Gastroesophageal sphincter (tissue), 4 donors: ENCODE results near the gene IL10RA. TPM values are rescaled to one million over a fixed set of nuclear protein-coding genes. Genes with fewer than 3 reads are reported as not detected.

Experiments used
- ATAC-seq: fragments of 150-250 bp; one replicate; pipeline ENCODE4 v1.9.1; 2016; ENCODE audit warnings: mild to moderate bottlenecking, moderate library complexity
- H3K27ac ChIP-seq, 4 donors: fragments of 200-600 bp; sonication (generic) in 3 of 4; 1 replicate in 3 of 4; 2 replicates in 1 of 4; pipeline ENCODE4 v1.5.1; 2016 to 2019
- H3K27me3 ChIP-seq: fragments of 200-600 bp; sonication (generic); one replicate; pipeline ENCODE4 v1.5.1; 2019
- H3K36me3 ChIP-seq, 2 donors: fragments of 200-600 bp; sonication (generic); one replicate each; pipeline ENCODE4 v1.5.1; 2019; ENCODE audit warnings: control low read depth in 1 of 2
- H3K4me1 ChIP-seq, 3 donors: fragments of 200-600 bp; sonication (generic); 1 replicate in 2 of 3; 2 replicates in 1 of 3; pipeline ENCODE4 v1.5.1; 2016 to 2019; ENCODE audit warnings: control low read depth in 2 of 3
- H3K4me3 ChIP-seq, 2 donors: fragments of 200-600 bp; sonication (generic); one replicate each; pipeline ENCODE4 v1.5.1; 2019; ENCODE audit warnings: mild to moderate bottlenecking in 1 of 2, moderate library complexity in 1 of 2
- H3K9me3 ChIP-seq, 3 donors: fragments of 200-600 bp; sonication (generic); one replicate each; pipeline ENCODE4 v1.5.1; 2017 to 2019; ENCODE audit warnings: control low read depth in 2 of 3
- EP300 ChIP-seq: sonication (generic); formaldehyde crosslinking; IDR thresholded peaks from one replicate; pipeline ENCODE4 v1.6.1; 2017; ENCODE audit warnings: antibody characterized with exemption, mild to moderate bottlenecking
- POLR2A ChIP-seq, 2 donors: fragments of 450-650 bp; IDR thresholded peaks; one replicate each; pipeline ENCODE4 v1.6.1; 2017; ENCODE audit warnings: antibody characterized with exemption in 2 of 2, mild to moderate bottlenecking in 2 of 2, moderate library complexity in 1 of 2
- POLR2AphosphoS5 ChIP-seq: sonication (generic); formaldehyde crosslinking; IDR thresholded peaks from one replicate; pipeline ENCODE4 v1.6.1; 2017; ENCODE audit warnings: antibody characterized with exemption
- WGBS, 2 donors: methylation state at CpG; one replicate each; pipeline ENCODE4 v1.1.5; 2018; ENCODE audit warnings: low coverage in 1 of 2; 5-methylcytosine and 5-hydroxymethylcytosine counted together
- total RNA-seq, 4 donors: library from RNA; depleted of rRNA; stranded (reverse); fragments of >200 nt; gene quantifications; one replicate each; pipeline ENCODE4 v1.1.0, GENCODE V29; 2016
- TF ChIP-seq, protein P1 (sequence below), 4 experiments: fragments of 200-600 bp in 2 of 4; fragments of 450-650 bp in 2 of 4; sonication (generic) in 1 of 4; IDR thresholded peaks; one replicate each; pipeline ENCODE4 v1.5.1; 2017 to 2019; ENCODE audit warnings: antibody characterized with exemption in 4 of 4, mild to moderate bottlenecking in 2 of 4, moderate library complexity in 2 of 4

Gene IL10RA
- total RNA-seq, 4 donors from 2014 or later = 16.7 to 37.3 (median 24.3) TPM

DNA sequence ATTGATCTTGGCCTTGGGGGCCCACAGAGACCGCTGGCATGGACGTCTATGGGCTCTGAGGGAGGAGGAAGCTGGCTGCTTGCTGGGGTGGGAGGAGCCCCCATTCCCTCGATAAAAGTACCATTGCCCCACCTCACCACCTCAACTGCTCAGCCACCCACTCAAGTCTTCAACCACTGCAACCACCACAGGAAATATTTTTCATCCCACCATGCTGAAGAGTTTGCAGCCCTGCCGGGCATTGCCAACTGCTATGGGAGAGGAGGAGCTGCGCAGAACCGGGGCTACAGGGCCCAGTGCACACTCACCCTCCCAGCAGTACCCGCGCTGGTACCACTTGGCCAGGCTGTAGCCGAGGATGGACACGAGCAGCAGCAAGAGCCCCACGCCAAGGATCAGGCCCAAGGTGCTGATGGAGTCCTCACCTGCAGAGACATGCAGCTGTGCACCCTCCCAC, 29.2 kb downstream of the IL10RA start:
- ATAC-seq = no peak
- WGBS, 2 donors = 67 to 80% methylated on average over 1 of the region's 11 CpGs
- Histone ChIP-seq H3K4me1 (no peaks in the 10 kb centered on the region), H3K27ac (no peak overlapping the region), H3K4me3 (no peak overlapping the region), H3K27me3 (peaks cover 12% of the 10 kb centered on the region), H3K9me3 (no peaks in the 10 kb centered on the region), H3K36me3 (no peaks in the 10 kb centered on the region)
- TF ChIP-seq, protein P1, sequence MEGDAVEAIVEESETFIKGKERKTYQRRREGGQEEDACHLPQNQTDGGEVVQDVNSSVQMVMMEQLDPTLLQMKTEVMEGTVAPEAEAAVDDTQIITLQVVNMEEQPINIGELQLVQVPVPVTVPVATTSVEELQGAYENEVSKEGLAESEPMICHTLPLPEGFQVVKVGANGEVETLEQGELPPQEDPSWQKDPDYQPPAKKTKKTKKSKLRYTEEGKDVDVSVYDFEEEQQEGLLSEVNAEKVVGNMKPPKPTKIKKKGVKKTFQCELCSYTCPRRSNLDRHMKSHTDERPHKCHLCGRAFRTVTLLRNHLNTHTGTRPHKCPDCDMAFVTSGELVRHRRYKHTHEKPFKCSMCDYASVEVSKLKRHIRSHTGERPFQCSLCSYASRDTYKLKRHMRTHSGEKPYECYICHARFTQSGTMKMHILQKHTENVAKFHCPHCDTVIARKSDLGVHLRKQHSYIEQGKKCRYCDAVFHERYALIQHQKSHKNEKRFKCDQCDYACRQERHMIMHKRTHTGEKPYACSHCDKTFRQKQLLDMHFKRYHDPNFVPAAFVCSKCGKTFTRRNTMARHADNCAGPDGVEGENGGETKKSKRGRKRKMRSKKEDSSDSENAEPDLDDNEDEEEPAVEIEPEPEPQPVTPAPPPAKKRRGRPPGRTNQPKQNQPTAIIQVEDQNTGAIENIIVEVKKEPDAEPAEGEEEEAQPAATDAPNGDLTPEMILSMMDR (IDR thresholded peaks at IDR 0.05) = no peak
- no peak for TF ChIP-seq EP300
- no peak for TF ChIP-seq POLR2A (IDR thresholded peaks at IDR 0.05)
- TF ChIP-seq POLR2AphosphoS5 = no peak

DNA sequence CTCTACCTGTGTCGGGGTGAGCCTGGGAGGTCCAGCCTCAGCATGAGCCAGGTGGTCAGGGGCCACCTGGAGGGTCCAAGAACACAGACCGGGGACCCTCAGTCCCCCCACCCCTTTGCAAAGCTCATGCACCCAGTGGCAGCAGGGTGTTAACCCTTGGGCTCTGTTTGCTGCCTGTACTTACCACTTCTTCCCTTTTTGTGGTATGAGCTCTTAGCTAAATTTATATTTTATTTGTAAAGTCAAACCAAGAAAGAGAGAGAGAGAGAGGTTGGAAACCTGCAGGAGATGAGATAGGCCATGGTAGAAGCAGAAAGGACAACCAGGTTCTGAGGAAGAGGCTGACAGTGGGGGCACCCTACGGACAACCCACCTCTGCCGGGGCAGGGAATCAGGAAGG, 29.9 kb downstream of the IL10RA start:
- Histone ChIP-seq H3K4me3 (no peak overlapping the region), H3K4me1 (no peaks in the 10 kb centered on the region), H3K27ac (no peak overlapping the region), H3K36me3 (no peaks in the 10 kb centered on the region), H3K27me3 (peaks cover 8% of the 10 kb centered on the region), H3K9me3 (peaks cover 0 to 5% (median 0%) of the 10 kb centered on the region in 3 donors)
- 82% methylated on average over 2 of the region's 4 CpGs; no CpG with 5 or more reads in 1 of the 2 donors for WGBS, 2 donors
- no peak for ATAC-seq
- TF ChIP-seq EP300 = no peak
- TF ChIP-seq, protein P1 (IDR thresholded peaks at IDR 0.05) = no peak
- no peak for TF ChIP-seq POLR2A (IDR thresholded peaks at IDR 0.05)
- TF ChIP-seq POLR2AphosphoS5 = no peak

DNA sequence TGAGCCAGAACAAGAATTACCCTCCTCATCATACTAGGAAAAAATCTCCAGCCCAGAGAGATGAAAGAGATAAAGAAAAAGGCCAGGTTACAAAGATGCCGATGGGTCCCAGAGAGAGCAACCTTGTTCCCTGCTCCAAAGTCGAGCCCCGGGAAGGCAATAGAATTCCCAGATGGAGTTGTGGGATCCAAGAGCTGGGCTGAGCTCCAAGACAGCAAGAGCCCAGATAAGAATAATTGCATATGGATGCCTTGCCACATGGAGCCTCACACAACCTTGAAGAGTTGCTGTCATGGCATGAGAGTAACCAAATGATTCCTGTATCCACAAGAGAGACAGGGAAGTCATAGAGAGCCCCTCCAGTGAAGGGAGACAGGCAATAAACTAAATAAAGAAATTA, 30.9 kb downstream of the IL10RA start:
- Histone ChIP-seq H3K27me3 (peaks cover 8% of the 10 kb centered on the region), H3K36me3 (no peaks in the 10 kb centered on the region), H3K4me3 (no peak overlapping the region), H3K27ac (no peak overlapping the region), H3K9me3 (peaks cover 0 to 13% (median 0%) of the 10 kb centered on the region in 3 donors), H3K4me1 (no peaks in the 10 kb centered on the region)
- 56 to 80% methylated on average over 1 to 3 of the region's 3 CpGs for WGBS, 2 donors
- no peak for TF ChIP-seq EP300
- TF ChIP-seq POLR2AphosphoS5 = no peak
- TF ChIP-seq, protein P1 (IDR thresholded peaks at IDR 0.05) = no peak
- TF ChIP-seq POLR2A (IDR thresholded peaks at IDR 0.05) = no peak
- ATAC-seq = no peak

DNA sequence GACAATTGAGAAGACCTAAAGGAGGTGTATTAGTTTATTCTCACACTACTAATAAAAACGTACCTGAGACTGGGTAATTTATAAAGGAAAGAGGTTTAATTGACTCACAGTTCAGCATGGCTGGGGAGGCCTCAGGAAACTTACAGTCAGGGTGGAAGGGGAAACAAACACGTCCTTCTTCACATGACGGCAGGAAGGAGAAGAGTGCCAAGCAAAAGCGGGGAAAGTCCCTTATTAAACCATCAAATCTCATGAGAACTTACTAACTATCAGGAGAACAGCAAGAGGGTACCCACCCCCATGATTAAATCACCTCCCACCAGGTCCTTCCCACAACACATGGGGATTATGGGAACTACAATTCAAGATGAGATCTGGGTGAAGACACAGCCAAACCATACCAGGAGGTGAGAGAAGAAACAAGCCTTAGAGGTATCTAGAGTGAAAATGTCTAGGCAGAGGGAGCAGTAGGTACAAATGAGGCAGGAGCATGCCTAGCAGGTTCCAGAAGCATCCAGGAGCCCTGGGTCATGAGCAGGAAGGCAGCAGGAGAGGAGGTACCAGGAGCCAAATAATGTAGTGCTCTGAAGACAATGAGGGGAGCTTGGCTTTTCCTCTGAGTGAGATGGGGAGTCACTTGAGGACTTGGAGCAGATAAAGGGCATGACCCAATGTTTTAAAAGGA, 31.6 kb downstream of the IL10RA start:
- Histone ChIP-seq H3K27ac (no peak overlapping the region), H3K4me3 (no peak overlapping the region), H3K4me1 (no peaks in the 10 kb centered on the region), H3K36me3 (no peaks in the 10 kb centered on the region), H3K27me3 (peaks cover 8% of the 10 kb centered on the region), H3K9me3 (peaks cover 0 to 13% (median 0%) of the 10 kb centered on the region in 3 donors)
- WGBS, 2 donors = 33 to 69% methylated on average over 2 to 4 of the region's 4 CpGs
- TF ChIP-seq POLR2A (IDR thresholded peaks at IDR 0.05) (no peak), POLR2AphosphoS5 (no peak), EP300 (no peak)
- TF ChIP-seq, protein P1 (IDR thresholded peaks at IDR 0.05) = no peak
- ATAC-seq = no peak

DNA sequence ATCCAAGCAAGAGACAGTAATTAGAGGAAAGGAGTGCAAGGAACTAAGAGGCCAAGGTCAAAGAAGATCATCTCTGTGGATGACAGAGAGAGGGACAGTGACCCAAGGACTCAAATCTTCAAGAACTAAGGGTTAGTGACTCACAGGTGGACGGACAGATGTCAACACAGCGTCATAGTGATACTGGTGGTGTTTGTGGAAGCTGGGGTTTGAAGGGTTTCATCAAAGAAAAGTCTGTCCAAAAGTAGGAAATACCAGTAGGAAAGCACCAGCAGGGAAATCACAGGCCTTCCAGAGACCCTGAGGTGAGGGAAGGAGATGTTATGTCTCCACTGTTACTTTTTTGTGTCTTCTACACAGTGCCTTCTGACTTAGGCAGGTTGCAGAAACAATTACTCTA, 32.2 kb downstream of the IL10RA start:
- 76 to 90% methylated on average over 2 of the region's 2 CpGs for WGBS, 2 donors
- Histone ChIP-seq H3K4me3 (no peak overlapping the region), H3K27ac (no peak overlapping the region), H3K36me3 (no peaks in the 10 kb centered on the region), H3K27me3 (peaks cover 8% of the 10 kb centered on the region), H3K4me1 (no peaks in the 10 kb centered on the region), H3K9me3 (peaks cover 0 to 13% (median 0%) of the 10 kb centered on the region in 3 donors)
- ATAC-seq = no peak
- TF ChIP-seq POLR2AphosphoS5 (no peak), POLR2A (IDR thresholded peaks at IDR 0.05) (no peak), EP300 (no peak)
- TF ChIP-seq, protein P1 (IDR thresholded peaks at IDR 0.05) = no peak
